Activated CD4-positive, alpha-beta T cell treated with anti-CD3 and anti-CD28 coated beads, Interleukin-2, Interleukin-4, amounts not matched to agents 100 ng/mL and 50 ng/mL, durations not matched to agents 16 hours and 8 hours (primary cell): ENCODE measurements around the gene IGFBP7.

Experiments used
- DNase-seq: peaks from one replicate; pipeline ENCODE4 v3.0.0-alpha.2; 2020; ENCODE audit warnings: low spot score

Gene IGFBP7

DNA sequence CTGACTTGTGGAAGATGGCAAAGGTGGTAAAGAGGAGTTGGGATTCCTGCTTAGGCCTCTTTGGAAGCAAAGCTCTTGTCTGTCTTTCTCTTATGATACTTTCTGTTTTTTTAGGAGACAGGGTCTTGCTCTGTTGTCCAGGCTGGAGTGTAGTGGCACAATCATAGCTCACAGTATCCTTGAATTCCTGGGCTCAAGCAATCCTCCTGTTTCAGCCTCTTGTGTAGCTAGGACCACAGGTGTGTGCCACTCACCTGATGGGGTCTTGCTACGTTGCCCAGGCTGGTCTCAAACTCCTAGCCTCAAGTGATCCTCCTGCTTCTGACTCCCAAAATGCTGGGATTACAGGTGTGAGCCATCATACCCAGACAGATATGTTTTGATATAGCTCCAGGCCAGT lies 19.3 kb upstream of the IGFBP7 start:
- no peak for DNase-seq

DNA sequence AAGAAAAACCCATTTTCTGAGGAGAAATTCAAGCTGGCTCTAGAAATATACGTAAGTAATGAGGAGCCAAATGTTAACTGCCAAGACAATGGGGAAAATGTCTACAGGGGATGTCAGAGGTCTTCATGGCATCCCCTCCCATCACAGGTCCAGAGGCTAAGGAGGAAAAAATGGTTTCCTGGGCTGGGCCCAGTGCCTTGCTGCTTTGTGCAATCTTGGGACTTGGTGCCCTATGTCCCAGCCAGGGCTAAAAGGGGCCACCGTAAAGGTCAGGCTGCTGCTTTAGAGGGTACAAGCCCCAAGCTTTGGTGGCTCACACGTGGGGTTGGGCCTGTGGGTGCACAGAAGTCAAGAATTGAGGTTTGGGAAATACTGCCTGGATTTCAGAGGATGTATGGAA lies 17.2 kb upstream of the IGFBP7 start:
- DNase-seq, result no peak

DNA sequence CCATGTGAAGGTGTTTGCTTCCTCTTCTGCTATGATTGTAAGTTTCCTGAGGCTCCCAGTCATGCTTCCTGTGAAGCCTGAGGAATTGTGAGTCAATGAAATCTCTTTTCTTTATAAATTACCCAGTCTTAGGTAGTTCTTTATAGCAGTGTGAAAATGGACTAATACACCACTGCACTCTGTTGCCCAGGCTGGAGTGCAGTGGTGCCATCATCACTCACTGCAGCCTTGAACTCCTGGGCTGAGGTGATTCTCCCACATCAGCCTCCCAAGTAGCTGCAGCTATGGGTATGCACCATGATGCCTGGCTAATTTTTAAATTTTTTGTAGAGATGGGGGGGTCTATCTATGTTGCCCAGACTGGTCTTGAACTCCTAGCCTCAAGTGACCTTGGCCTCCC lies 15.8 kb upstream of the IGFBP7 start:
- no peak for DNase-seq

DNA sequence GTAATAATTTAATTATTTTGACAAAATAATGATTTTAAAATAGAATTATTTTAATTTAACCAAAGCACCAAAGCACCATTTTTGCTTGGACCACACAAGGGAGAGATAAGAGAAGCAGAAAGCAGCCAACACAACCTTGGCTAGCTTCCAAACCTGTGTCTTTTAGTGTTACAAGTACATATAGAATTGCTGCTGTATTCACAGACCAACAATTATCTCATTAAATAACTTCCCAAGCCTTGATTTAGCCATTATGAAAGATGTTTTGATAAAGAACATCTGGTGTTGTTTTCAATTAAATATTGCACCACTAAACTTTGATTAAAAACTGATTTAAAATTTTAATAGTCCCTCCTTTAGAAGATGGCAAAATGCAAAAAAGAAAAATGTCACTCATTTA lies 14.0 kb upstream of the IGFBP7 start:
- DNase-seq, result no peak

DNA sequence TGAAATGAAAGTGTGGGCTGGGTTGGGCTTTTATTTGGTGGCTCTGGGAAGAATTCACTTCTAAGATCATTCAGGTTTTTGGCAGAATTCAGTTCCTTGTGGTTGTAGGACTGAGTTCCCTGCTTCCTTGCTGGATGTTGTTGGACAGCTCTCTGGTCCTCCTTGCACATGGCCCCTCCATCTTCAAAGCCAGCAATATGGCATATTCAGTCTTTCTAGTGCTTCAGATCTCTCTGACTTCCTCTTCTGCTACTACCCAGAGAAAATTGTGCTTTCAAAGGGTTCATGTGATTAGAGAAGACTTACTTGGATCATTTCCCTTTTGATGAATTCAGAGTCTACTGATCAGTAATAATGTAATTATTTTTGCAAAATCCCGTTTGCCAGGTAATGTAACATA lies 12.8 kb upstream of the IGFBP7 start:
- no peak for DNase-seq

DNA sequence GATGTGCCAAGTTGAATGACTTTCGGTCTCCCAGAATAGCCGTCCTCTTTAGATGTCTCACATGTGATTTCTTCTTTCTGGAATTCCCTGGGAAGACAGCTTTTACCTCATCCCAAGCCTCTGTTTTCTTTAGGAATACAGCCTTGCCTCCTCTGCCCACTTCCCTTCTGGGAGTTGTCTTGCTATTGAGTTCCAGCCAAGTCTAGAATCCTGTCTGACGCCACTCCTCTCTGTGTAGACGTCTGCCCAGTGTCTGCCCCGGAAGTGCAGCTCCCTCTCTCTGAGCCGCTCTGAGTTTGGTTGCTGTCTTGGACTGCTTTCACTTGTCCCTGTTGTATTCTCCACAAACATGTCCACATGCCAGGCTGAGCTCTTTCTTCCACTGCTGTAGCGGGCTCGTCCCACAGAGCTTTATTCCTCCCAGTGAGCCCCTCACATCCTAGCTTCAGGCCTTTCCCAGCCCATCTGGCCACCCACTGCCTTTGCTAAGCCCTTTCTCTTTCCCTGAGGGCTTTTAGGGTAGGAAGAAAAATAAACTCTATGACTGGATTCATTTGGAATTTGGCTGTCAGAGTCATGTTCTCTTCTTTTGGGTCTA lies 9.0 kb upstream of the IGFBP7 start:
- no peak for DNase-seq

DNA sequence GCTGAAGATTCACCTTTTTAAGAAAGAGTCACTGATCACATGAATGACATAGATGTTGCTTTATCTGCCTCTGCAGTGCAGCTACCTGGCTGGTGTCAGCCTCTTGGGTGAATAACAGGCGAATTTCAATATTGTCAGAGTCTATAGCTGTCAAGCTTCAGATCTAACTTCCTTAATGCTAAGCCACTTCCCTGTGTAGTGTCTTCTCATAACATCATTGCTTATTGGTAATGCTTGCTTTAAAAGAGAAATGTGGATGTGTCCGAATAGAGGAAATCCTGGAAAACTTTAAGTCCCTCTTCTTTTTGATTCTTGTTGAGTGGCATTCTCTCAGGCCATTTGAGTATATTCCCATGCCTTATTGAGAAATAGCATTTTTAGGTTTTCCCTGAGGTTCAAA lies 7.3 kb upstream of the IGFBP7 start:
- no peak for DNase-seq

DNA sequence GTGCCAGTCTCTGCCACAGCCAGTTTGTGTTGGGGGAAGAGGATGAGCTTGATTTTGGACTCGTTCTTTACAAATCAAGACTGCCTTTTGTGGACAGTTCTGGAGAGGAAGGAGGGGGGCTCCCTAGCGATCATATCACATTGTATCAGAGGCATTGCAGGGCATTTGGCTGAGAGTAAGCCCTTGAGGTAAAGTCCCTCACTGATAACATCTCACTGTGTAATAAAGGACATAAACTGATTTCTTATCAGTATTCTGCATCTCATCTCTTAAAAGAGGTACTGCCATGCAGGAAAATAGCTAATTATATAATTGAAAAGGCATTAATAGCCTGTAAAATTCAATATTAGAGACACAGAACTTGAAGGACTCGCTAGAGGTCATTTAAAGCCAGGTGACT lies 6.1 kb upstream of the IGFBP7 start:
- DNase-seq, result no peak

DNA sequence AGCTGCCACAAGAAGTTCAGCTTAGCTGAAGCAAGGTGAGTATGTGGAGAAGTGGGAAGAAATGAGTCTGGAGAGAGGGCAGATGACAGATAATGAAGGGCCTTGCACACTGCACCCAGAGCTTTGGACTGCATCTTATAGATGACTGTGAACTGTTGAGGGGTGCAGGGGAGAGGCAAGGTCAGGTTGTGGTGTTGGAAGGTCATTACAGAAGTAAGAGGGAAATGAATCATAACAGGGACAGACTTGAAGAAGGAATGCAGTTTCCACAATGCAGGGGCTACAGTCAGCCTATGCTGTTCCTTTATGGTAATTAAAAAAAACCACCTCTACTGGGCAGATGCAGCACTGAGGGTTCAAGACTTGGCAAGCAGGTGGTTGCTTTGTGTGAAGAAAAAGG lies 4.8 kb upstream of the IGFBP7 start:
- no peak for DNase-seq

DNA sequence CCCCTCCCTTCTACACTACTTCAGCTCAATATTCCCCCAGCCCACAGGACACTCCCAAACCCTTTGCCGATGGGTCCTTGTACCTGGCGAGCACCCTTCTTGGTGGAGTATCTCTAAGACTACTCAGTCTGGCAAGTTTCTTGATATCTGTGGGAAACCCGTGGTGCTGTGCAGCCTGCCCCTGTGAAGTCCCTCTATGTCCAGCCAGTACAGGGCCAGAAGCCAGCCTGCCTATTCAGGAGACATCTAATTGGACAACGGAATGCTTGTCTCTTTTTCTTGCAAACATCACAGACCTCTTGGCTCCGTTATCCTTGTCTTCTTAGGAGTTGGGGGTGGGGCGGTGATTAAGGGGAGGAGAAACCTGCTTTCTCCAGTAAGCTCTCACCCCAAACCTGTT lies 3.7 kb upstream of the IGFBP7 start:
- DNase-seq, result no peak

DNA sequence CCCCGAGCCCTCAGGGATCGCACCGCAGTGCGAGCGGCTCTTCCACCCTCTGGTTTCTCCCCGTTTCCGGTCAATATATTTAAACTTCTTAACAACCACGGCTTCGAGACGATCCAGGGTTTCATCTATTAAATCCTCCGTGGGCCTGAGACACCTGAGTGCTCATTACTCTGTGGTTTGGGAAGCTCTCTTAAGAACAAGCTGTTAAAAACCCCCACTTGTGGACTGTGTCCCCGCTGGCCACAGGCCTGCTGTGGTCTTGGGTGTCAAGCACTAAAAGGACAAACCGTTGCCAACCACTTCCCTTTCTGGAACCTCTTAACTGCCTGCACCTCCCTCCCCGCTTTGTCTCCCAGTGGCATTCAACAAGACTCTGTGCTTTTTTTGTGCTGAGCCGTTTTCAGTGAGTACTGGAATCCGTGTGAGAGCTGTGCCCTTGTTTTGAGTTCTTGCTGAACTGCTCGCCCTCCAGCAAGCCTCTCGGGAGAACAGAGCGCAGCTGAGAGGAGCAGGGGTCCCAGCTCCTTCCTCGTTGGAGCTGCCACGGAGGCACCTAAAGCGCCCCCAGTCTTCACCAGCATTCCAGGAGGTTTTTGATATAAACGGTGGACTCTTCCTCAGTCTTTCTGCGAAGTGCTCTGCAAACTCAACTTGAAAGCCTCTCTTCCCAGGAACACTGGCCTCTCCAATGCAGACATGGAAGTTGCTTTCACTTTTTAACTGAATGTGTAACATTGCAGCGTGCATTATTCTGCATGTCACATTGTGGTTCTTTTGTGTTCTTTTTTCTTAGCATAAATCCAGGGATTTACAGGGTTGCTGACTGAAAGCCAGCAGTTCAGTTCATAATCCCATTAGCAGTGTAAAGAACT lies 691 bp upstream of the IGFBP7 start:
- DNase-seq, result no peak

DNA sequence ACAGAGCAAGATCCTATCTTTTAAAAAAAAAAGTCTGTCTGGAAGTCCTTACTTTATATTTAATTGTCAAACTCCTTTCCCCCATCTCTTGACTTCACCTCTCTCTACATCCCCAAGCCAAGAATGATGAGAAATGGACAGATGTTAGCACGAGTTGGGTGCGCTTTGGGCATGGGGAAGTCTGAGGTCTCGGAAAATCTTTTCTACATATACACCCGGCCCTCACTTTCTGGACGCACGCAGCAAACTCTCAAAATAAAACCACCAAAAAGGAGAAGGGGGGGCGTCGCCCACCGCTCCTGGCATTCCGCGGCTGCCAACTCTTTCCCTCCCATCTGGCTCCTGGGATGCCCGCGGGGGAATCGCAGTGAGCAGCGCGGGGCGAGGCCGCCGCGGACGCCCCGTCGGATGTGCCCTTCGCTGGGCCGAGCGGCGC lies 756 bp downstream of the IGFBP7 start:
- DNase-seq, result no peak

DNA sequence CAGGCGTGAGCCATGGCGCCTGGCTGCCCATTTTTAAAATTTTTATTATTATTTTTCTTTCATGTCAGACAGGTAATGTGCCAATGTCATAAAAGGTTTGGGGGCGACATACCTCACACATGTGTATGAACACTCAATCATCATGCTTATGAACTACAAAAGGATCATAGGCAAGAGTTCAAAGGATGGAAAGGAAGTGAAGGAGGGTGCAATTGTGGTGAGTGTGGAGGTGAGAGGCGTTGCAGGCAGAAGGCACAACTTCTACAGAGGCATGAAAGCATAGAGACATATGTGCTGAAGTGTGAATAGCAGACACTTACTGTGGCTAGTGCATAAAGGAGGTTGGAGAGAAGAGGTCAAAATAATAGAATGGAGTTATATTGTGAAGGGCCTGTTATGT lies 4.0 kb downstream of the IGFBP7 start:
- no peak for DNase-seq

DNA sequence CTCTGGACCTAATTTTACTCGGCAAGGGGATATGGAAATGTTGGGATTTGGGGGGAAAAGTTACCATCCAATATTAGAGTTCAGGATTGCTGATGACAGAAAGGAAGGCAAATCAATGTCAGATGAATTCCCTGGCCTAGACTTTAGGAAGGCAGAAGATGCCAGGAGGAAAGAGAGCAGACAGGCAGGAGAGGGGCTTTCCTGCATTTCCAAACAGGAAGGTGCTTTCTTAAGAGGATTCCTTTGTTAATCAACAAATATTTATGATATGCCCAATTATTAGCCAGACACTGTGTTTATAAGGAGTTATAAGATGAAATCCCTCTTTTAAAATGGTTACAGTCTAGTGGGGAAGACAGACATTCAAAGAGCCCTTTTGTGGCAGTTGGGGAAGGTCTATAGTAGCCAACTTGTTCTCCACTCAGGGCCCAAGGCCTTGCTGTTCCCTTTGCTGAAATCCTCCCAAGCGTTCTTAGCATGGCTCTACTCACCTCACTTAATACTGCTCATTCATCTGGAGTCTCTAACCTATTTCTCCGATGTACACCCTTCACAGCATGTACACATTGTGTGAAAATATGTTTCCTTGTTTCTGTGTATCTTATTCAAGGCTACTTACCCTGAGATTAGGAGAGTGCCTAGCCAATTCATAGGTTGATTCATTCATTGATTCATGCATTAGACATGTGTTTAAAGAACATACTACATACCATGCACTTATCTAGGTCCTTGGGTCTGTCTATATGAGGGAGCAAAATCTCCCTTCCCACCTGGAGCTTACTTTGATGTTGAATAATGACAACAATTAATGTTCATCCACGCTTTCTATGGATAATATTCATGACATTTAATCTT lies 5.3 kb downstream of the IGFBP7 start:
- no peak for DNase-seq

DNA sequence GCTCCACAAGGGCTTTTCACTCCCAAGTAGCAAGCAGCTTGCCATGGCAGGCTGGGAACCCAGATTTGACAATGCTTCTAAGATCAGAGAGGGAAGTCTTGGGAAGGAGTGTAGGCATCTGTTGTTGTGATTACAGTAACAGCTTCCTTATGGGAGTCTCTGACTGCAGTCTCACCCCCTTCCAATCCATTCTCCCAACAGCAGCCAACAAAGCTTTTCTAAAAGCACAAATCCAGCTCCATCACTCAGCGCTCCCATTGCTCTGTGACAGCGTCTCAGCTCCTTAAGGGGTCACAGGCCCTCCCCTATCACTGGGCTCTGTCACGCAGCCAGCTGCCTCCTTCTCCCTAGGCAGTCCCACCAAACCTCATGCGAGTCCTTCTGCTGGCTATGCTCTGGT lies 7.1 kb downstream of the IGFBP7 start:
- no peak for DNase-seq

DNA sequence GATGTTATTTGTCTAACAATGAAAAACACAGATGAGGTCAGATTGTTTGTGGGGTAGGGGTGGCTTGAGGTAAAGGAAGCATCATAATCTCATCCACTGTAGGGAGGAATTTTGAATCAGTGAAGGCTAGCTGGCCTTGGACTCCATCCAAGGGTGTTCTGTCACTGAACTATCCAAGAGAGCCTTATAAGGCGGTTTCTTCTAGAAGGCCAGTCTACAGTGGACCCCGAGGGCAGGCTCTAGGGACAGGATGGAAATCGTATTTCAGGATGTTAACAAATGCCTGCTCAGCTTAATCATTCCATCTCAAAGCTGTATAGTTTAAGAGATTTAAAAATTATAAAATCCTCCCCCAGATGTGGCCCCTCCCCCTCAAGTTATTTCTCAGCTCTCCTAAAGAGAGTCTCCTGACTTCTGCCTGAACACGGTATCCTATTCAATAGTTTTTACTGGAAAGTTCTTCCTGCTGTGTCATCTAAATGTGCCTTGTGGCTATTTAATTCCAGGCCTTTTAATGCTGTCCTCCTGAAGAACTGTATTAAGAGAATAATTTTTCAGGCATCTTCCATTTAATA lies 8.0 kb downstream of the IGFBP7 start:
- DNase-seq, result no peak

DNA sequence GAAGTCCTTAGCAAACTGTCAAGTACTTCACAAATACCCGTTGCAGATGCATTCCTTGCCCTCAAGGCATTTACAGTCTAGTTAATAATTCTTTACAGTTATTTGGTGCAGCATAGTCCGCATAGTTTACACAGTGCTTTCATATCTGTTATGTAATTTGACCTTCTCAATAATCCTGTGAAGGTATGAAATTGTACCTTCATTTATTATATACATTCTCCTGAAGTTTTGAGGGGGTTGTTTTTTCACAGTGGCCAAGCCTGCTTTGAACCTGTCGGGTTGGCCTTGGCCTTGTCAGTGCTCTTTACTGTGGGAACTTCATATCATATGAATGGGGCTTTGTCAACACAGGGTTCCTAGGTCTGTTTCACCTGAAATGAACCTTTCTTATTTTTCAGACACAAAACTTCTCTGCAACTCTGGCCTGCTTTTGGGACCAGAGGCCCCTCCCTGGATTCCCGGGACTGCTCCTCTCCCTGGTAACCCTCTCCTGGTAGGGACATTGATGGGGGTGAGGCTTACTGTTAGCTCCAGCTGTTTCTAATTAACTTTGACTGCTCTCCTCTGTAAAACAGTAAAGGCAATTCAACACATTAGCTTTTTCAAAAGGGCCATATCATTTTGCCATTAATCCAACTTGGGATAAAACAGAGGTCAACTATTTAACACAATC lies 9.1 kb downstream of the IGFBP7 start:
- DNase-seq, result no peak

DNA sequence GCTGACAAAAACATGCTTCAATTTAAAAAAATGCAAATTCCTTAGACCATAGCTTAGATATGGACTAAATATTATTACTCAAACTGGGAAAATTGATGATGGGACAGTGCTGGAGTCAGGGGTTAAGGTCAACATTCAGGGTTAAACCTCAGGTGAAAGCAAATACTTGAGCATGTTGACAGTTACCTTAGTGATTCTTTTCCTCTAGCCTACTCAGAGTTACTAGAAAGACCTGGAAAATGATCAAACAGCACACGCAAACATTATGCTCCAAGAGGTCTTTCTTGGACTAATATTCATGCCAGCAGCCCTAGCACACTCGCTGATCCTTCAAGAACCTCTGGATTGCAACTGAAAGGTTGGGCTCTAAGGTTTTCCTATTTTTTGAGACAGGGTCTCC lies 10.8 kb downstream of the IGFBP7 start:
- no peak for DNase-seq

DNA sequence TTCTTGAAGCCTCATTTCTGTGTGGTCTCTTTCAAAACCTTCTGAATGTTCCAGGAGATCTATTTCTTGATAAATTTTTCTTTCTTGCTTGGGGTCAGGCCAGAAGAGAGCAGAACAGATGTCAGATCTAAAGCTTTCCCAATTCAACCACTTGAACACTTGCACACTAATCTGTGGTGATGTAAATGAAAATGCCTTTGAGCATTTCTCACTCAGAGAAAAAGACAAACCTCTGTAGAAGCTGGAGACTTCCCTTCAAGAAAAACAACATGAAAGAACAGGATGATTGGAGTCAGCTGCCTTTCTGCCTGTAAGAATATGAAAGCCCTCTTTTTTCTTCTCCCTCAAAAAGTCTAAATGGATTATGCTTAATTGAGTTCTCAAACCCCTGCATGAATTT lies 11.2 kb downstream of the IGFBP7 start:
- no peak for DNase-seq

DNA sequence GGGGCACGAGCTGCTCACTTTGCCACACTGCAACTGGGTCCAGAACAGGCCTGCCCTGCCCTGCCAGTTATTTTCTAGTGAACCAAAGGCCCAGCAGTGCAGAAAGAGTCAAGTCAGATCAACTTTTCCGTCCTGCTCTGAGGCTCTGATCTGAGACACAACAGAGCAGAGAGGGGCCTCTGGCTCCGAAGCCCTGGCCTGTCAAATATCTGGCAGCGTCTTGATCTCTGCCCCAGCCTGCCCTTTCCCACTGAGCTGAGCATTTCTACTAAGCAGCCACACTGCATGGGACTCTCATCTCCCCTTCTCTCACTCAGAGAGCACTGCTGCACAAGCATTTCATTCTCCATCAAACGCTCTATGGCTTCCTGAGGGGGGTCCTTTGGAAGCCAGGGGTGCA lies 11.8 kb downstream of the IGFBP7 start:
- DNase-seq, result no peak

DNA sequence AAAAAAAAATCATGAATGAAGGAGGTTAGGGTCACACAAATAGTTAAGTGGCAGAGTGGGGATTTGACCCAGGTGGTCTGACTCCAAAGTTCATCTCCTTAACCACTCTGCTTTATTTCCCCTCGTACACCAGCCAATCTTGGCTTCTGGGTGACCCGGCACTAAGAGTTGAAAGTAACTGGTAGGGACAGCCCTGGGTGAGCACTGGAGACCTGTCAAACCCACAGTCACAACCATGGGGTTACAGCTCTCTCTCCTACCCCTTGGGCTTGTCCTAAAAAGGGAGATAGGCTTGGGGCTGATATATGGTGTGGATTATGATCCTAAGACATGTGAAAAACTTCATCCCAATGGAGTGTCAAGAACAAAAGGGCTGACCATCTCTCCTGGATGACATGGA lies 12.5 kb downstream of the IGFBP7 start:
- DNase-seq, result no peak

DNA sequence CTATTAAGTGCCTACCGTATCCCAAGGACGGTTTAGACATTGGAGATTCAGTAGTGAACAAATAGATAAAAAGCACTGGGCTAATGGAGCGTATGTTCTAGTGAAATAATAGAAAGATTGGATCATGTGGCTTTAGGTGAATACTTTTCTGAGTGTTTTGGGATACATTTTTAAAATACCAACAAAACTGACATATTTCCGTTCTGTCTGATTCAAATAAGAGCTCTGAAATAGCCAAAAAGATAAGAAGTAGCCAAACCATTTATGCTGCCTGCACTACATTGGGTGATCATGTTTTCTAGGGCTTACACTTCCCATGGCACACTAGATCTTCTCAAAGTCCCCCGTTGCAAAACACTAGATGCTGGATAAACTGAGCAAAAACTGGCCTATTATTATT lies 14.2 kb downstream of the IGFBP7 start:
- no peak for DNase-seq
